Fibroblast of mammary gland (primary cell): ENCODE data around the gene TUT4.
A peak's percentile ranks its signal among the peaks of the same experiment; 100 is the strongest.

ENCODE experiments used
- DNase-seq: peaks from one replicate; pipeline ENCODE4 v3.0.0-alpha.2; 2010; ENCODE audit warnings: low read depth
- H3K4me3 ChIP-seq: 2 replicates; pipeline ENCODE4 v1.5.1; 2011; ENCODE audit warnings: low read depth, mild to moderate bottlenecking, low read length, moderate library complexity; ENCODE audit not compliant: control insufficient read depth
- CTCF ChIP-seq: conservative IDR thresholded peaks from 2 replicates; pipeline ENCODE4 v1.5.1; 2011; ENCODE audit warnings: low read depth, low read length, inconsistent platforms; ENCODE audit not compliant: control insufficient read depth, insufficient read depth

The TUT4 gene

DNA sequence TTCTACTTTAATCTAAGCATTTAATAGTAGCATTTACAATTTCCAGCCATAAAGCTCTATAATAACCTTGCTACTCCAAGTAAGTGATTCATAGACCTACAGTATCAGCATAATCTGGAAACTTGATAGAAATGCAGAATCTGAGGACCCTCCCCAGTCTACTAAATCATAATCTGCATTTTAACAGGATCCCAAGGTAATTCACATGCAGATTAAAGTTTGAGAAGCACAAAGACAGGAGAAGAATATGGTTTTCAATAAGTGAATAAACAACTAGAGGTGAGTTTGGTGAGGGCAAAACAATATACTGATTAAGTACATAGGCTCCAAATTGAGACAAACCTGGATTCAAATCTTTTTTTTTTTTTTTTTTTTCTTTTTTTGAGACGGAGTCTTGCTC lies 91.1 kb downstream of the TUT4 start:
- TF ChIP-seq CTCF, result no peak
- H3K4me3 ChIP-seq, result no peak overlapping the region
- DNase-seq, result no peak

GRCh38 chr1:52460694-52461093 lies 92.2 kb downstream of the TUT4 start:
- no peak for TF ChIP-seq CTCF
- DNase-seq, result no peak
- H3K4me3 ChIP-seq, result no peak overlapping the region

- no peak overlapping the region for H3K4me3 ChIP-seq
- TF ChIP-seq CTCF, result no peak
- DNase-seq, result peak; percentile 7
Observed at GRCh38 chr1:52455686-52456085, 97.2 kb downstream of the TUT4 start.

- no peak for DNase-seq
- H3K4me3 ChIP-seq, result no peak overlapping the region
- no peak for TF ChIP-seq CTCF
Observed at GRCh38 chr1:52454779-52455178, 98.1 kb downstream of the TUT4 start.

GRCh38 chr1:52454127-52454526 lies 98.8 kb downstream of the TUT4 start:
- no peak for TF ChIP-seq CTCF
- no peak overlapping the region for H3K4me3 ChIP-seq
- no peak for DNase-seq

- no peak for TF ChIP-seq CTCF
- no peak overlapping the region for H3K4me3 ChIP-seq
- no peak for DNase-seq
Observed at GRCh38 chr1:52444463-52444862, 108.4 kb downstream of the TUT4 start.

GRCh38 chr1:52439976-52440375 lies 112.9 kb downstream of the TUT4 start:
- H3K4me3 ChIP-seq, result no peak overlapping the region
- no peak for DNase-seq
- TF ChIP-seq CTCF, result no peak
